Globus pallidus (tissue), 1 donor: Measurements from ENCODE around the gene DNAI4.
"Not testable (repeated sequence)": the region's sequence is repeated elsewhere in the genome, so short reads cannot be mapped to it uniquely, and the experiment has no call there.

Source experiments
- DNase-seq: peaks from one replicate; pipeline ENCODE4 v3.0.0-alpha.2; 2015; ENCODE audit warnings: low spot score

DNAI4 gene

GRCh38 chr1:66929691-66929998, 5.0 kb upstream of the DNAI4 start:
- no peak for DNase-seq

DNA sequence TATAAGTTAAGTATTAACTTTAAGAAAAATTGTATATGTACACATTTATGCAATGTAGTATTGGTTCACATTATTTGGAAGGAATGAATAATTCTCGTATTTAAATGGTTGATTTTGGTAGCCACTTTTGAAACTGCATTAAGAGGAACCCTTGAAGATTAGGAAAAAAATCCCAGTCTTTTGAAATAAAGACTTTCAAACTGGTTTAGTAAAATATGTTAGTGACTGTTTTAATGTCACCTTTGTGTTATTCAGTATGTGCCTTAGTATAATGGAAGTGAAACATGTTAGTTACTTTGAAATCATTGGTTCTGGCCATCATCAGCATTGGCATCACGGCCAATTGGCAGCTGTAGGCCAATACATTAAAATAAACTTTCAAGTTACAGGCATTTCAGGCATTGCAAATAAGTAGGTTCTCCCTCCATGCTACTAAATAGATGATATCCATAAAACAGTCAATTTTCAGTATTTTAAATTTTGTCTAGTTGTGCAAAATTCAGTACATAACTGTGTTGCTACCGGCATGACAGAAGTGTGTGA, 4.6 kb upstream of the DNAI4 start:
- DNase-seq = peak; percentile 20

- DNase-seq = no peak
Observed at GRCh38 chr1:66927528-66927927, 2.9 kb upstream of the DNAI4 start.

DNA sequence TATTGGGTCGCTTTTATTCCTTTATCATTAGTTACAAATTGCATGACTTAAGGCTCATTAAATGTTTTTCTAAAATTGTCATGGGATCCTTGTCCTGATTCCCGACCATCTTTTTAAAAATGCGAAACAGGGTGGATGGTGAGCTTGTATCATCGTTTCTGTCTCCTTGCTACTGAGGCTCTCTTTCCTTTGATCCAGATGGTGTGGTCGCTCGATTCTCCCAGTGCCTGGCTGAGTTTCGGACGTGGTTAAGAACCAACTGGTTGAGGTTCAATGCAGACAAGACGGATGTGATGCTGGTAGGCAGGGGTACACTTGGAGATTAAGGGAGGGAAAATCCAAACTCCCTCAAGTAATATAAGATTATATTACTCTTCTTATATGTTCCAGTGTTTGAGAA, 1.3 kb upstream of the DNAI4 start:
- DNase-seq = no peak

GRCh38 chr1:66925558-66925910, 878 bp upstream of the DNAI4 start:
- no peak for DNase-seq

DNA sequence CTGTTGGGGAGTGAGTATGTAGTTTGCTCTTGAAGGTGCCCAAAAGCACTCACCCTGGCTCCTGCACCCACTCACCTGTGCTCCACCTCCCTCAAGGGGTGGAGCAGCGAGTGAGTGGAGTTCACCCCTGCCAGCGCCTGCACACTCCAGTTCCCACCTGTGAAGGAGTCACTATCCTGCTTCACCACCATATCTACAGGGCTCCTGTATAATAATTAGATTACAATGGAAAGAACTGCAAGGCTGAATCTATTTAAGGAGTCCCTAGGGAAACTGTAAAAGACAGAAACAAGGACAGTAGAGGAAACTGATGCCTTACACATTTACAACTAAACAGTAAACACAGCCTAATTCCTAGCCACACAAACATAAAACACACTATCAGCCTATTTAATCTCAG, 4.1 kb downstream of the DNAI4 start:
- DNase-seq = no peak

GRCh38 chr1:66919828-66920227, 4.8 kb downstream of the DNAI4 start:
- DNase-seq = no peak

DNA sequence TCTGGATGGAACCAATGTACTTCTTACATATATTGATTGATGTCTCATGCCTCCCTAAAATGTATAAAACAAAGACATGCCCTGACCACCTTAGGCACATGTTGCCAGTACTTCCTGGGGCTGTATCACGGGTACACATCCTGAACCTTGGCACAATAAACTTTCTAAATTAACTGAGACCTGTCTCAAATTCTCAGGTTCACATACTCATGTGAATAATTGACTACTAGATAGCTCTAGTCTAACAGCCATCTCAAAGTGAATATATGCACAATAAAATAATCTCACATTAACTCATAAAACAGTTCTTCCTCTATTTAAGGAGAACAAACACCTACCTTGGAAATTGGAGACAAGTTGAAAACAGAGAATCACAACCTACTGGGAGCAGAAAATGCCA, 5.6 kb downstream of the DNAI4 start:
- no peak for DNase-seq

DNA sequence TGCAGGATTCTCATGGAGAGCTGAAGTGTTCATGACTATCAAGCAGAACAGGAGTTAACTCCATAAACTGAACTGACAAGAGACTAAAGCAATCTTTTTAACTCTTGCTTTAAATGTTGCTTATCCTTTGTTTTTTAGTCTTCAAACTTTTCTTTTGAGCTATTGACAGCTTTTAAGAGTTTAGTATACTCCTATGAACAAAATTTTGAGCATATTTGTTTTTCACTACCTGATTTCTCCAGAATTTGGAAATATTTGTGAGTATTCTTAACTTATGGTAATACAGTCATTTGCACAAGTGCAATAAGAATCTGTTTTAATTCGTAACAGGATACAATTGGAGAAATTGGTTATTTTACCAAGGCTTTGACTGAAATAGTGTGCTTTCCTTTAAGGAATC, 7.2 kb downstream of the DNAI4 start:
- DNase-seq = no peak

DNA sequence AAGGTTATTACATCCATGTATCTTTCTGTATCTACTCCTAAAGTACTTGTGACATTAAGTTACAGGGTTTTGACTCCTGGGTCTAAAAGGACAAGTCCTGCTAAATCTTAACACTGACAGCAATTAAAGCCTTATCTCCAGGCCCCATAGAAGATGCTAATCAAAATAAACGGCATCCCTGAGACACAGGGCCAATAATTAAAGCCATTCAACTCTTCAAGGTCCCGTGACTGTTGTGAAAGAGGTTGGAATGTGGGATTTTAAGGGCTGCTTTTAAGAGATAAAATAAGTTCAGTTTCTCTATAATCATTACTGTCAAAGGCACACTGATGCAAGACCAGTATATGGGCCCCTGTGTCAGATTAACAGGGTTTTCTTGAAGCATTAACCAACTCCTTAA, 8.3 kb downstream of the DNAI4 start:
- no peak for DNase-seq

DNA sequence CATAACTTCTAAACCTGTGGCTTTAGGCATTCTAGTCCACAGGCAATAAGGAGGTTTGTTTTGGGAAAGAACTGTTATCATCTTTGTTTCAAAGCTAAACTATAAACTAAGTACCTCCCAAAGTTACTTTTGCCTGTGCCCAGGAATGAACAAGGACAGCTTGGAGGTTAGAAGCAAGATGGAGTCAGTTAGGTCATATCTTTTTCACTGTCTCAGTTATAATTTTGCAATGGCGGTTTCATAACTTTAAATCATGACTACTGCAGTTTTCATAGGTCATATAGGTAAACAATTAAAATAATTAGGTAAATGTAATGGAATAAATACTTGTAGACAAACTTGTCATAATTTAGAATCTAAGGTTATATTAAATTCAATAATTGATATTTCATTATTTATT, 9.5 kb downstream of the DNAI4 start:
- not testable (repeated sequence) for DNase-seq

- no peak for DNase-seq
Observed at GRCh38 chr1:66893712-66894111, 30.9 kb downstream of the DNAI4 start.

DNA sequence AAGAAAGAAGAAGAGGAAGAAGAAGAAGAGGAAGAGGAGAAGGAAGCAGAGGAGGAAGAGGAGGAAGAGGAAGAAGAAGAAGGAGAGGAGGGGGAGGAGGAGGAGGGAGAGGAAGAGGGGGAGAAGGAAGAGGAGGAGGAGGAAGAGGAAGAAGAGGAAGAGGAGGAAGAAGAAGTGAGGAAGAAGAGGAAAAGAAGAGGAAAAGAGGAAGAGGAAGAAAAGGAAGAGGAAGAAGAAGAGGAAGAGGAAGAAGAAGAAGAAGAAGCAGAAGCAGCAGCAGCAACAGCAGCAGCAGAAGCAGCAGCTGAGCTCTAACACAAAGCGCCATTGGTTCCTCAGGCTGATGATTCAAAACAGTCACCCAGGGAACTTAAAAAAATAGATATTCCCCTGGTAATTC, 34.0 kb downstream of the DNAI4 start:
- DNase-seq = no peak

DNA sequence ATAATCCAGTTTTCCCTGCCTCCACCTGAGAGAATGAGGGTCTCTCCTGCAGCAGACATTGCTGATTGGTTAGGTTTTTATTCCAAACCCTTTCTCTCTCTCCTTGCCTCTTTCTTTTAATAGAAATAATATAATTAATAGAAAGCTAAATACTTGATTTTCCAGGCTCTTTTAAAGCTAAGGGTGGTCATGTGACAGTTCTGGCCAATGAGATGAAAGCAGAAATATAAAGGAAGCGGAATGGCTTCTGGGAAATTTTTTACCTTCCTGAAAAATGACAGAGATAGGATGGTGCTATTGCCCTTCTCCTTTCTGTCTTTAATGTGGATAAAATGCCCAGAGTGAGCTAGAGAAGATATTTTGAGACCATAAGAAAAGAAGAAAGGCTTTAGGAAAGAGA, 35.6 kb downstream of the DNAI4 start:
- no peak for DNase-seq

DNA sequence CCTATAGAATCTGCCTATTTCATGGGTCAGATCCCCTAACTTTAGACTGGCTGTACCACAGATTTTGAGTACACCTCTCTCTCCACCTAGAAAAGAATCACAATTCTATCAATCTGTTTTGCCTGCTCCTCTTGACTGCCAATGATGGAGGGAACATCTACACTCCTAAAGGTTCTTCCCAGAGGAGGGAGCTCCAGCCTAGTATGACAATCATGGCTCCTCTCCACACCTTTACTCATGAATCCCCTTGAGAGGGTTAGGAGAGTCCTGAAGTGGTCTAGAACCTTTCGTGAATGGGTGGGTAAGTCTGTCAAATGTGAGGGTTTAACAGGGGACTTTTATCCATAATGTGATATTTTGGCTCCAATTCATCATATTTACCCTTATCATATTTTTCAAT, 48.0 kb downstream of the DNAI4 start:
- no peak for DNase-seq

GRCh38 chr1:66873111-66873510, 51.5 kb downstream of the DNAI4 start:
- no peak for DNase-seq

- DNase-seq = not testable (repeated sequence)
Observed at GRCh38 chr1:66872024-66872423, 52.6 kb downstream of the DNAI4 start.

DNA sequence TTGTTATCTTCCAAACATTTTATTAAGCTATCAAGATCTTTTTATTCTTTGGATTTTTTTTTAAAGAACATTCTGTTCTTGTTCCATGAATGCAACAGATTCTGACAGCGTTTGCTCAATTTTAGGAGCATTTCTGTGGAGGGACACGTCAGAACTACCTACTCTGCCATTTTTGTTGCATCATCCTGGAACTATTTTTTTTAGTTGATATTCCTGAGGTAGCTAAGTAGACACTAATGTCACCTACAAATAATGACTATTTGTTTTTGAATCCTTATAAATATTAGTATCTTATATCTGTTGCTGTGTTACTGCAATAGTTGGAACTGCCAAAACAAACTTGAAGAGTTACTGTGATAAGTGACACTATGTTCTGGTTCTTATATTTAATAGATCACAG, 57.2 kb downstream of the DNAI4 start:
- DNase-seq = no peak

DNA sequence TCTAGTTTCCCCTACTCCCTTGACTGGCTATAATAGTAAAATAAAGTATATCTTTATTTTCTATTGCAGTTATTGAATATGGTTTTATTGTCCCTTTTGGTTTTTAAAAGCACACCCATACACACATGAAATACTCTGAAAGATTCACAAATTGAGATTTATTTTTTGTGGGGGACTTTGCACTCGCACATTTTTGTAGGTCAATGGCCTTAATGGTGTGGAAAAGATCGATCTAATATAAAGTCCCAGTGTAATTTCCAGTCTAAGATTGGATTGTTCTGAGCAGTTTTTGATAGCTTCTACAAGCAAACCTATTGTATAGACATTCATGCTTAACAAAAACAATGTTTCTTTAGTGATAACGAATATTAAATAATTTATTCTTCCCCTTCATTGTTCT, 64.1 kb downstream of the DNAI4 start:
- DNase-seq = no peak

DNA sequence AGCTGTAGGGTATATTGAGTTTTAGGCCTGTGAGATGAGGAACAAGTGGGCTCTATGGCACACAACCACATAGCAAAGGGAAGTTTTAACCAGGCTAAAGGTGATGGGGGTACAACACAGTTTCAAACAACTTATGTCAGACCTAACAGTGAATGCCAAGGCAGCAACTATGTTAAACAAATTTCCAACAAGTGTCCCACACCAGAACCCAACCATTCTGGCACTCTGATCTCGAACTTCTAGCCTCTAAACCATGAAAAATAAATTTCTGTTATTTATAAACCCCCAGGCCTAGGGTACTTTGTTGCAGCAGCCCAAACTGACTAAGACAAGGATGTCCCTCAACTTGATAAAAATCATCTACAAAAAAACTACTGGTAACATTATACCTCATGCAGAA, 71.3 kb downstream of the DNAI4 start:
- no peak for DNase-seq

- no peak for DNase-seq
Observed at GRCh38 chr1:66852870-66853269, 71.8 kb downstream of the DNAI4 start.

DNA sequence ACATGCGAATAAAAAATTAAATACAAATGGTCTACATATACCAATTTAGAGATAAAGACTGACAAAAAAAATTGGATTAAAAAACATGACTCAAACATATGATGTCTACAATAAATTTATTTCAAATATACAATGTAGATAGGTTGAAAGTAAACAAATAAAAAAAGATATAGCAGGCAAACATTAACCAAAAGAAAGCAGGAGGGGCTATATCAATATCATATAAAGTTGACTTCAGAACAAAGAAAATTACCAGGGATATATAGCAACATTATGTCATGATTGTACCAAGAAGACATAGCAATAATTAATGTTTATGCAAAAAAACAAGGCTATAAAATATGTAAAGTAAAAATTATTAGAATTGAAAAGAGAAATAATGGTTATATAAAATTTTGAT, 73.7 kb downstream of the DNAI4 start:
- no peak for DNase-seq

DNA sequence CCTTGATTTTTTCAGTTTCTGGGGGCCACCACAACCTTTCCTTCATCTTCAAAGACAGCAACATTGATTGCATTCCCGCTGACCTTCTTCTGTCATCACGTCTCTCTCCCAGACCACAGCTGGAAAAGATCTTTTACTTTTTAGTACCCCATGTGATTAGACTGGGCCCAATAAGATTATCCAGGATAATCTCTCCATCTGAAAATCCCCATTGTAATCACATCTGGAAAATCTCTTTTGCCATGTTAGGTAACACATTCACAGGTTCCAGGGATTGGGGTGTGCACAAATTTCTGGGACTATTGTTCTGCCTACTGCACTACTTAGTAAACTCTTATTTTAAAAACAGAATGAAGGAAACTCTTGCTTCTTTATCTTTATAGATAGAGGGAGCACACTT, 76.5 kb downstream of the DNAI4 start:
- no peak for DNase-seq

DNA sequence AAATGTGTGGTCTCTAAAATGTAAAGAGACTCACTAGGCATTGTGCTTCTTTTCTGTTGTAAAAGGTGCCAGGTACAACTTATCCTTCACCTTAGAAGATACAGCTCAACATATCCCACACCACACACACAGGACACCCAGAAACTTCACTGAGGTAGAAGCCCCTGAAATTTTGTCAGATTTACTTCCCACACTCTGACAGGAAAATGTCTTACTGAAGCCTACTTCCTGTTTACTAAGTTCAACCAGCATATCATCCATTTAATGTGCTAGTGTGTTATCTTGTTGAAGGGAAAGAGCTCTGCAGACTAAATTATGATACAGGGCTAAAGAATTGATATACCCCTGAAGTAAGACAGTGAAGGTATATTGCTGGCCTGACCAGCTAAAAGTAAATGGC, 83.7 kb downstream of the DNAI4 start:
- DNase-seq = no peak

- DNase-seq = no peak
Observed at GRCh38 chr1:66834926-66835325, 89.7 kb downstream of the DNAI4 start.
